Naive thymus-derived CD4-positive, alpha-beta T cell (primary cell): Measurements from ENCODE around the gene TAF5L. TPM values are rescaled to one million over a fixed set of nuclear protein-coding genes. Genes with fewer than 3 reads are reported as not detected.

ENCODE experiments used
- ATAC-seq: fragments of 150-1000 bp; cut with Tn5 transposase; 2 replicates; pipeline ENCODE4 v1.10.0; 2021; ENCODE audit warnings: mild to moderate bottlenecking, moderate library complexity
- CTCF ChIA-PET: fragments of 350-600 bp; sonication (Branson Sonifier 250); formaldehyde crosslinking; loops from one replicate; lab custom pipeline; 2021; ENCODE audit warnings: antibody characterized with exemption; lab: Charles Lee
- POLR2A ChIA-PET: fragments of 350-600 bp; sonication (Branson Sonifier 250); formaldehyde crosslinking; loops from one replicate; lab custom pipeline; 2021; ENCODE audit warnings: antibody characterized with exemption, inconsistent platforms; lab: Charles Lee
- DNase-seq, 9 donors: peaks; one replicate each; pipeline versions ENCODE4 v3.0.0 to v3.0.0-alpha.2; 2020 to 2022; ENCODE audit warnings: mixed read lengths in 1 of 9
- H3K27ac ChIP-seq: one replicate; pipeline ENCODE4 v1.7.0; 2013; ENCODE audit warnings: mild to moderate bottlenecking, low read depth, low read length, moderate library complexity
- H3K27me3 ChIP-seq, 2 donors: one replicate each; pipeline ENCODE4 v1.7.0; 2013; ENCODE audit warnings: low read length in 2 of 2, mild to moderate bottlenecking in 2 of 2, moderate library complexity in 2 of 2; ENCODE audit not compliant: control insufficient read depth in 2 of 2, insufficient read depth in 2 of 2
- H3K36me3 ChIP-seq, 3 experiments: 1 replicate in 2 of 3; 2 replicates in 1 of 3; pipeline ENCODE4 v1.7.0; 2013; ENCODE audit warnings: low read length in 3 of 3, mild to moderate bottlenecking in 3 of 3, moderate library complexity in 1 of 3; ENCODE audit not compliant: insufficient read depth in 3 of 3, control insufficient read depth in 2 of 3
- H3K4me1 ChIP-seq, 2 donors: one replicate each; pipeline ENCODE4 v1.7.0; 2013; ENCODE audit warnings: low read length in 2 of 2, mild to moderate bottlenecking in 2 of 2, moderate library complexity in 1 of 2; ENCODE audit not compliant: control insufficient read depth in 2 of 2, insufficient read depth in 2 of 2
- H3K4me3 ChIP-seq: 2 replicates; pipeline ENCODE4 v1.7.0; 2013; ENCODE audit warnings: mild to moderate bottlenecking, low read length
- H3K9me3 ChIP-seq, 3 experiments: 1 replicate in 2 of 3; 2 replicates in 1 of 3; pipeline ENCODE4 v1.7.0; 2013; ENCODE audit warnings: low read length in 3 of 3; ENCODE audit not compliant: control insufficient read depth in 2 of 3
- H3K27ac Mint-ChIP-seq, 9 donors: one replicate each; pipeline ENCODE4 v1.8.0; 2020 to 2022; ENCODE audit warnings: mixed read lengths in 9 of 9, mild to moderate bottlenecking in 8 of 9, moderate library complexity in 5 of 9, inconsistent platforms in 2 of 9
- H3K27me3 Mint-ChIP-seq, 5 donors: one replicate each; pipeline ENCODE4 v1.8.0; 2021 to 2022; ENCODE audit warnings: mixed read lengths in 5 of 5, mild to moderate bottlenecking in 1 of 5
- H3K36me3 Mint-ChIP-seq, 5 donors: one replicate each; pipeline ENCODE4 v1.8.0; 2020 to 2022; ENCODE audit warnings: mixed read lengths in 5 of 5, mild to moderate bottlenecking in 3 of 5, inconsistent platforms in 1 of 5
- H3K4me1 Mint-ChIP-seq, 7 donors: one replicate each; pipeline ENCODE4 v1.8.0; 2020 to 2022; ENCODE audit warnings: mixed read lengths in 7 of 7, mild to moderate bottlenecking in 3 of 7, inconsistent platforms in 1 of 7
- H3K4me3 Mint-ChIP-seq, 10 donors: one replicate each; pipeline ENCODE4 v1.8.0; 2020 to 2022; ENCODE audit warnings: mild to moderate bottlenecking in 10 of 10, mixed read lengths in 10 of 10, moderate library complexity in 6 of 10, inconsistent platforms in 2 of 10
- H3K9me3 Mint-ChIP-seq, 11 donors: one replicate each; pipeline ENCODE4 v1.8.0; 2020 to 2022; ENCODE audit warnings: mixed read lengths in 11 of 11, mild to moderate bottlenecking in 4 of 11, inconsistent platforms in 1 of 11, moderate library complexity in 1 of 11
- intact Hi-C, 2 donors: fragments of 100-400 bp; cut with micrococcal nuclease; formaldehyde crosslinking; loops; one replicate each; pipeline ENCODE4 v1.15.1; 2023
- polyA plus RNA-seq, 2 donors: library from polyadenylated mRNA; unstranded; fragments of 300-500 nt; fragmentation: Illumina TruSeq; gene quantifications; one replicate each; pipeline ENCODE4 v1.2.3, GENCODE V29; 2021
- total RNA-seq, 6 experiments: library from RNA in 5 of 6; stranded (reverse) in 5 of 6; gene quantifications; 1 replicate in 5 of 6; 2 replicates in 1 of 6; pipeline ENCODE4 v1.2.3 and lab custom pipeline; 2021 to 2026

The TAF5L gene
- total and polyA plus RNA-seq, 7 experiments from 2014 or later, result 4.7 to 27.2 (median 19.7) TPM

- CTCF ChIA-PET, result no interaction called here
- H3K27me3 Mint-ChIP-seq, result no peaks in the 10 kb centered on the region
- Histone ChIP-seq H3K9me3 (no peaks in the 10 kb centered on the region), H3K36me3 (peaks cover 16 to 56% (median 34%) of the 10 kb centered on the region in 3 experiments), H3K27me3 (no peaks in the 10 kb centered on the region), H3K4me1 (no peaks in the 10 kb centered on the region), H3K27ac (no peak overlapping the region), H3K4me3 (no peak overlapping the region)
- POLR2A ChIA-PET, result no interaction called here
- peaks cover 4 to 27% (median 17%) of the 10 kb centered on the region in 7 donors for H3K4me1 Mint-ChIP-seq
- H3K27ac Mint-ChIP-seq, result peak overlapping the region in 1 of 9 donors; percentile 30
- DNase-seq, result no peak
- H3K9me3 Mint-ChIP-seq, result no peaks in the 10 kb centered on the region
- H3K36me3 Mint-ChIP-seq, result peaks cover 20 to 50% (median 31%) of the 10 kb centered on the region in 5 donors
- intact Hi-C loops, result no loop called here
- ATAC-seq, result no peak
- H3K4me3 Mint-ChIP-seq, result no peak overlapping the region
Measured at GRCh38 chr1:229613938-229614337, 12.0 kb downstream of the TAF5L start.

GRCh38 chr1:229608590-229608989, 17.3 kb downstream of the TAF5L start:
- ChIA-PET POLR2A (no interaction called here), CTCF (no interaction called here)
- intact Hi-C loops, result no loop called here
- Histone ChIP-seq H3K36me3 (peaks cover 20 to 69% (median 38%) of the 10 kb centered on the region in 3 experiments), H3K27me3 (no peaks in the 10 kb centered on the region), H3K4me3 (no peak overlapping the region), H3K9me3 (no peaks in the 10 kb centered on the region), H3K4me1 (no peaks in the 10 kb centered on the region), H3K27ac (no peak overlapping the region)
- H3K27me3 Mint-ChIP-seq, result no peaks in the 10 kb centered on the region
- no peak overlapping the region for H3K27ac Mint-ChIP-seq
- H3K36me3 Mint-ChIP-seq, result peaks cover 27 to 65% (median 46%) of the 10 kb centered on the region in 5 donors
- H3K4me1 Mint-ChIP-seq, result peaks cover 0 to 7% (median 0%) of the 10 kb centered on the region in 7 donors
- H3K9me3 Mint-ChIP-seq, result no peaks in the 10 kb centered on the region
- ATAC-seq (no peak), DNase-seq (no peak)
- no peak overlapping the region for H3K4me3 Mint-ChIP-seq

- Histone ChIP-seq H3K4me1 (no peaks in the 10 kb centered on the region), H3K27me3 (no peaks in the 10 kb centered on the region), H3K4me3 (no peak overlapping the region), H3K27ac (no peak overlapping the region), H3K36me3 (peaks cover 17 to 69% (median 36%) of the 10 kb centered on the region in 3 experiments), H3K9me3 (no peaks in the 10 kb centered on the region)
- CTCF ChIA-PET, result no interaction called here
- POLR2A ChIA-PET, result no interaction called here
- Mint-ChIP-seq H3K27ac (peak overlapping the region in 2 of 9 donors; percentile 5 to 37), H3K36me3 (peaks cover 27 to 59% (median 46%) of the 10 kb centered on the region in 5 donors), H3K4me3 (no peak overlapping the region), H3K27me3 (no peaks in the 10 kb centered on the region), H3K4me1 (peaks cover 0 to 7% (median 0%) of the 10 kb centered on the region in 7 donors), H3K9me3 (no peaks in the 10 kb centered on the region)
- no peak for DNase-seq
- intact Hi-C loops, result no loop called here
- no peak for ATAC-seq
Measured at GRCh38 chr1:229607370-229607769, 18.6 kb downstream of the TAF5L start.

GRCh38 chr1:229603371-229604005, 22.4 kb downstream of the TAF5L start:
- Histone ChIP-seq H3K27ac (no peak overlapping the region), H3K4me1 (no peaks in the 10 kb centered on the region), H3K27me3 (no peaks in the 10 kb centered on the region), H3K4me3 (no peak overlapping the region), H3K9me3 (no peaks in the 10 kb centered on the region), H3K36me3 (peaks cover 12 to 50% (median 12%) of the 10 kb centered on the region in 3 experiments)
- no peaks in the 10 kb centered on the region for H3K9me3 Mint-ChIP-seq
- DNase-seq, result no peak
- H3K27me3 Mint-ChIP-seq, result no peaks in the 10 kb centered on the region
- peaks cover 18 to 51% (median 39%) of the 10 kb centered on the region in 5 donors for H3K36me3 Mint-ChIP-seq
- ChIA-PET POLR2A (no interaction called here), CTCF (no interaction called here)
- no peak overlapping the region for H3K27ac Mint-ChIP-seq
- H3K4me3 Mint-ChIP-seq, result no peak overlapping the region
- no peak for ATAC-seq
- peaks cover 0 to 7% (median 5%) of the 10 kb centered on the region in 7 donors for H3K4me1 Mint-ChIP-seq
- intact Hi-C loops, result no loop called here

- DNase-seq (no peak), ATAC-seq (no peak)
- Mint-ChIP-seq H3K4me3 (no peak overlapping the region), H3K4me1 (peaks cover 0 to 11% (median 7%) of the 10 kb centered on the region in 7 donors), H3K27me3 (no peaks in the 10 kb centered on the region), H3K36me3 (peaks cover 12 to 56% (median 40%) of the 10 kb centered on the region in 5 donors), H3K27ac (peak overlapping the region in 1 of 9 donors; percentile 34), H3K9me3 (no peaks in the 10 kb centered on the region)
- CTCF ChIA-PET, result no interaction called here
- POLR2A ChIA-PET, result interaction anchor here (0.6 kb wide), 1 partner anchor 511 kb away, joined by 3 read pairs; no protein-coding TSS in a partner anchor
- no peaks in the 10 kb centered on the region for H3K9me3 ChIP-seq
- peaks cover 8 to 42% (median 12%) of the 10 kb centered on the region in 3 experiments for H3K36me3 ChIP-seq
- H3K27me3 ChIP-seq, result no peaks in the 10 kb centered on the region
- H3K27ac ChIP-seq, result no peak overlapping the region
- no peaks in the 10 kb centered on the region for H3K4me1 ChIP-seq
- intact Hi-C loops, result no loop called here
- no peak overlapping the region for H3K4me3 ChIP-seq
Measured at GRCh38 chr1:229600229-229600628, 25.7 kb downstream of the TAF5L start.

GRCh38 chr1:229599218-229599954, 26.5 kb downstream of the TAF5L start:
- Mint-ChIP-seq H3K9me3 (no peaks in the 10 kb centered on the region), H3K27me3 (no peaks in the 10 kb centered on the region), H3K36me3 (peaks cover 12 to 61% (median 42%) of the 10 kb centered on the region in 5 donors), H3K4me3 (no peak overlapping the region), H3K4me1 (peaks cover 0 to 11% (median 7%) of the 10 kb centered on the region in 7 donors), H3K27ac (no peak overlapping the region)
- DNase-seq, result no peak
- CTCF ChIA-PET, result no interaction called here
- H3K27me3 ChIP-seq, result no peaks in the 10 kb centered on the region
- intact Hi-C loops, result no loop called here
- no peak overlapping the region for H3K4me3 ChIP-seq
- no peaks in the 10 kb centered on the region for H3K9me3 ChIP-seq
- POLR2A ChIA-PET, result no interaction called here
- H3K4me1 ChIP-seq, result no peaks in the 10 kb centered on the region
- ATAC-seq, result no peak
- H3K27ac ChIP-seq, result no peak overlapping the region
- H3K36me3 ChIP-seq, result peaks cover 12 to 47% (median 16%) of the 10 kb centered on the region in 3 experiments
